Neural progenitor cell (in vitro differentiated cells): ENCODE data around the gene FAM131C. TPM values are rescaled to one million over a fixed set of nuclear protein-coding genes. Genes with fewer than 3 reads are reported as not detected.
A peak's percentile ranks its signal among the peaks of the same experiment; 100 is the strongest.

ENCODE experiments used
- DNase-seq: peaks from one replicate; pipeline ENCODE4 v3.0.0-alpha.2; 2016; ENCODE audit warnings: low spot score
- H2AFZ ChIP-seq: fragments of 200-600 bp; sonication (generic); replicated peaks from 2 replicates; pipeline ENCODE4 v1.6.1; 2016; ENCODE audit warnings: antibody characterized with exemption
- H3F3A ChIP-seq: fragments of 200-600 bp; sonication (generic); 2 replicates; pipeline ENCODE4 v1.6.1; 2016; ENCODE audit warnings: antibody characterized with exemption, low read depth
- H3K27ac ChIP-seq: fragments of 200-600 bp; sonication (generic); 2 replicates; pipeline ENCODE4 v1.5.1; 2016; ENCODE audit warnings: mild to moderate bottlenecking
- H3K27me3 ChIP-seq: fragments of 200-600 bp; sonication (generic); 2 replicates; pipeline ENCODE4 v1.6.1; 2016; ENCODE audit warnings: mild to moderate bottlenecking, moderate library complexity
- H3K36me3 ChIP-seq: fragments of 200-600 bp; sonication (generic); 2 replicates; pipeline ENCODE4 v1.5.1; 2016
- H3K4me1 ChIP-seq: fragments of 200-600 bp; sonication (generic); 2 replicates; pipeline ENCODE4 v1.6.1; 2016; ENCODE audit warnings: mixed run types
- H3K4me2 ChIP-seq: fragments of 200-600 bp; sonication (generic); 2 replicates; pipeline ENCODE4 v1.6.1; 2016
- H3K4me3 ChIP-seq: fragments of 200-600 bp; sonication (generic); 2 replicates; pipeline ENCODE4 v1.5.1; 2016
- H3K79me2 ChIP-seq: fragments of 200-600 bp; sonication (generic); 2 replicates; pipeline ENCODE4 v1.6.1; 2016; ENCODE audit warnings: low read depth
- H3K9ac ChIP-seq: fragments of 200-600 bp; sonication (generic); 2 replicates; pipeline ENCODE4 v1.6.1; 2016
- H3K9me3 ChIP-seq: fragments of 200-600 bp; sonication (generic); 2 replicates; pipeline ENCODE4 v1.5.1; 2016; ENCODE audit warnings: low read depth
- H4K20me1 ChIP-seq: fragments of 200-600 bp; sonication (generic); 2 replicates; pipeline ENCODE4 v1.6.1; 2016; ENCODE audit warnings: low read depth
- H3K27ac Mint-ChIP-seq: 3 replicates; pipeline ENCODE4 v1.8.0; 2021; ENCODE audit warnings: mixed read lengths
- H3K27me3 Mint-ChIP-seq: 2 replicates; pipeline ENCODE4 v1.8.0; 2022; ENCODE audit warnings: low read depth, mild to moderate bottlenecking, inconsistent platforms, moderate library complexity, mixed read lengths; ENCODE audit not compliant: insufficient read depth
- H3K36me3 Mint-ChIP-seq: 3 replicates; pipeline ENCODE4 v1.8.0; 2021; ENCODE audit warnings: mixed read lengths
- H3K4me1 Mint-ChIP-seq: 3 replicates; pipeline ENCODE4 v1.8.0; 2021; ENCODE audit warnings: mixed read lengths
- H3K4me3 Mint-ChIP-seq: 3 replicates; pipeline ENCODE4 v1.8.0; 2021; ENCODE audit warnings: mild to moderate bottlenecking, moderate library complexity, mixed read lengths
- H3K9me3 Mint-ChIP-seq: 3 replicates; pipeline ENCODE4 v1.8.0; 2020; ENCODE audit warnings: mixed read lengths
- CTCF ChIP-seq: fragments of 200-600 bp; sonication (generic); IDR thresholded peaks from 2 replicates; pipeline ENCODE4 v1.5.1; 2017; ENCODE audit warnings: antibody characterized with exemption, mild to moderate bottlenecking
- EZH2 ChIP-seq: fragments of 200-600 bp; sonication (generic); IDR thresholded peaks from 2 replicates; pipeline ENCODE4 v1.6.1; 2017; ENCODE audit warnings: antibody characterized with exemption, mild to moderate bottlenecking, moderate library complexity
- EZH2phosphoT487 ChIP-seq: fragments of 200-600 bp; sonication (generic); IDR thresholded peaks from 2 replicates; pipeline ENCODE4 v1.6.1; 2017; ENCODE audit warnings: antibody characterized with exemption
- total RNA-seq: library from RNA; depleted of rRNA; stranded (reverse); fragments of >200 nt; gene quantifications from 2 replicates; pipeline ENCODE4 v1.2.3, GENCODE V29; 2015; ENCODE audit warnings: low replicate concordance

FAM131C gene
- total RNA-seq, 1 donor from 2014 or later: 0.13 TPM

DNA sequence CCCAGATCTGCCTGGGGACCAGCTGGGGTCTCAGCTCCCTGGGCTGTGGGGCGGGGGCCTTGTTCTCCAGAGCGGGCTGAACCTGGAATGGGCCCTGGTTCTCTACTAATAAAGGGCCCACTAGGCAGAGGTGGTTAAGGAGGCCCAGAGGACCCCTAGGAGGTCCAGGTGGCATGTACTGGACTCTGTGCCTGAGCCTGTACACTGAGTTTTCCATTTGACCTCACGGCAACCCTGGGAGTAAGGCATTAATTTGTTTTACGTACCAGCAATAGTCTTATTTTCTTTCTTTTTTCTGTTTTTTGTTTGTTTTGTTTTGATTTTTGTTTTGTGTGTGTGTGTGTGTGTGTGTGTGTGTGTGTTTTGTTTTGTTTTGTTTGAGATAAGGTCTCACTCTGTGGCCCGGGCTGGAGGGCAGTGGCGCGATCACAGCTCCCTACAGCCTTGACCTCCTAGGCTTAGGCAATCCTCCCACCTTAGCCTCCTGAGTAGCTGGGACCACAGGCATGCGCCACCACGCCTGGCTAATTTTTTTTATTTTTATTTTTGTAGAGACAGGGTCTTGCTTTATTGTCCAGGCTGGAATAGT, 19.6 kb upstream of the FAM131C start:
- Mint-ChIP-seq H3K27me3 (peaks cover 20% of the 10 kb centered on the region), H3K36me3 (no peaks in the 10 kb centered on the region), H3K9me3 (no peaks in the 10 kb centered on the region), H3K4me3 (peak overlapping the region; percentile 46), H3K4me1 (peaks cover 43% of the 10 kb centered on the region), H3K27ac (peak overlapping the region; percentile 12)
- peaks cover 11% of the 10 kb centered on the region for H3F3A ChIP-seq
- peaks cover 17% of the 10 kb centered on the region for H3K4me1 ChIP-seq
- TF ChIP-seq CTCF: no peak
- TF ChIP-seq EZH2phosphoT487: no peak
- H3K36me3 ChIP-seq: no peaks in the 10 kb centered on the region
- no peak overlapping the region for H3K9ac ChIP-seq
- H2AFZ ChIP-seq: no peak overlapping the region
- no peak for DNase-seq
- no peaks in the 10 kb centered on the region for H4K20me1 ChIP-seq
- no peak overlapping the region for H3K4me3 ChIP-seq
- H3K79me2 ChIP-seq: no peaks in the 10 kb centered on the region
- peaks cover 4% of the 10 kb centered on the region for H3K27me3 ChIP-seq
- H3K4me2 ChIP-seq: no peak overlapping the region
- no peaks in the 10 kb centered on the region for H3K9me3 ChIP-seq
- H3K27ac ChIP-seq: no peak overlapping the region

DNA sequence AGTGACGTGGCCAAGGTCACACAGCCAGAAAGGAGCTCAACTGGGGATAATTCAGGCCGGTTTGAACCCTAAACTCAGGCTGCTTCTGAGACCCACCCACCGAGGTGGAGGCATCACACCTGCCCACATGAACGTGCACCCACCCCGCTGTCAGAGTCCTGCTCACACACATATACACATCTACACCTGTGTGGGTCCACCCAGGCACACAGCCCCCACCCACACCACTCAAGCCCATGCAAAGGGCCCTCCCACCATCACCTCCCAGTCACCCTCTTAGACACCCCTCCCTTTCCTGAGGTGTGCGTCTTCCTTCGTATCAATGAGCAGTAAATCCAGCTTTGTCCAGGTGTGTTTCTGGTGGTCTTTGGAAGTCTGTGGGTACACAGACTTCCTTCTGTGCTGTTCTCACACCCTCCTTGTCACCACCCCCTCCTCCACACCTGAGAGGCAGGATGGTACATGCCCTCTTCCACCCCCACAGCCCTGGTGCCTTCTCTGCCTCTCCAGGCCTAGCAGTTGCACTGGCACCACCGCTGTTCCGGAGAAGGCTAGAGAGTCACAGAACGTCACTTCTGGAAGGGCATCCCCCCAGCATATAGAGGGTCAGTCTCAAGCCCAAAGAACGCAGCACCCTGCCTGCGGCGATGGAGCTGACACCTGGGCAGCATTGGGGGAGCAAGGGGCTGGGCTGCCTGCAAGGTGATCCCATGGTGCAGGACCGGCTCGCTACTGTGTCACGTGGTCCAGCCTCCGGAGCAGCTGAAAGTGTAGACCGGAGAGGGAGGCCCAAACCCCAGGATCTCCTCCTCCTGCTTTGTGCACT, 18.9 kb upstream of the FAM131C start:
- H3K36me3 Mint-ChIP-seq: no peaks in the 10 kb centered on the region
- Histone ChIP-seq H3K4me3 (no peak overlapping the region), H3K4me2 (no peak overlapping the region), H3K9me3 (no peaks in the 10 kb centered on the region), H2AFZ (no peak overlapping the region), H3K27me3 (peaks cover 4% of the 10 kb centered on the region), H3K79me2 (no peaks in the 10 kb centered on the region), H4K20me1 (no peaks in the 10 kb centered on the region), H3K27ac (no peak overlapping the region), H3K36me3 (no peaks in the 10 kb centered on the region), H3F3A (peaks cover 11% of the 10 kb centered on the region), H3K9ac (no peak overlapping the region), H3K4me1 (peaks cover 19% of the 10 kb centered on the region)
- peak overlapping the region; percentile 57 for H3K4me3 Mint-ChIP-seq
- H3K27ac Mint-ChIP-seq: peak overlapping the region; percentile 42
- no peak for DNase-seq
- no peaks in the 10 kb centered on the region for H3K9me3 Mint-ChIP-seq
- peaks cover 44% of the 10 kb centered on the region for H3K4me1 Mint-ChIP-seq
- TF ChIP-seq EZH2phosphoT487 (no peak), CTCF (no peak), EZH2 (no peak)
- H3K27me3 Mint-ChIP-seq: peaks cover 20% of the 10 kb centered on the region

GRCh38 chr1:16091296-16091695, 17.8 kb upstream of the FAM131C start:
- Mint-ChIP-seq H3K27ac (no peak overlapping the region), H3K36me3 (no peaks in the 10 kb centered on the region), H3K9me3 (no peaks in the 10 kb centered on the region), H3K4me3 (no peak overlapping the region), H3K27me3 (peaks cover 20% of the 10 kb centered on the region), H3K4me1 (peaks cover 36% of the 10 kb centered on the region)
- H4K20me1 ChIP-seq: no peaks in the 10 kb centered on the region
- no peak overlapping the region for H3K4me2 ChIP-seq
- no peak overlapping the region for H3K4me3 ChIP-seq
- no peaks in the 10 kb centered on the region for H3K36me3 ChIP-seq
- no peaks in the 10 kb centered on the region for H3K27me3 ChIP-seq
- no peak for DNase-seq
- H3F3A ChIP-seq: peaks cover 11% of the 10 kb centered on the region
- H3K9me3 ChIP-seq: no peaks in the 10 kb centered on the region
- TF ChIP-seq CTCF (no peak), EZH2 (no peak)
- no peak overlapping the region for H2AFZ ChIP-seq
- no peak overlapping the region for H3K27ac ChIP-seq
- no peak overlapping the region for H3K9ac ChIP-seq
- H3K79me2 ChIP-seq: no peaks in the 10 kb centered on the region
- H3K4me1 ChIP-seq: peaks cover 17% of the 10 kb centered on the region
